OCI-LY1 (cell line): ENCODE measurements around the gene SULT2B1.

ENCODE experiments used
- CTCF ChIP-seq: fragments of 200-600 bp; sonication (generic), shearing (Covaris generic); IDR thresholded peaks from 2 replicates; pipeline ENCODE4 v1.5.1; 2017; ENCODE audit warnings: mild to moderate bottlenecking, antibody characterized with exemption, low read length, moderate library complexity, mixed read lengths
- EZH2 ChIP-seq: fragments of 200-600 bp; sonication (generic), shearing (Covaris generic); IDR thresholded peaks from 2 replicates; pipeline ENCODE4 v1.8.0; 2017; ENCODE audit warnings: borderline replicate concordance, mixed run types, mild to moderate bottlenecking, antibody characterized with exemption, low read length, moderate library complexity, mixed read lengths

GRCh38 chr19:48598996-48599700 lies 47.2 kb downstream of the SULT2B1 start:
- TF ChIP-seq CTCF (no peak), EZH2 (no peak)
